Osteoblast (primary cell): Measurements from ENCODE around the gene LPAR1. TPM values are rescaled to one million over a fixed set of nuclear protein-coding genes. Genes with fewer than 3 reads are reported as not detected.
A peak's percentile ranks its signal among the peaks of the same experiment; 100 is the strongest.

Source experiments
- DNase-seq: peaks from one replicate; pipeline ENCODE4 v3.0.0; 2011; ENCODE audit warnings: low spot score, mixed read lengths; ENCODE audit not compliant: insufficient read length; ENCODE audit errors: missing footprints
- H2AFZ ChIP-seq: 2 replicates; pipeline ENCODE4 v1.6.0; 2011; ENCODE audit warnings: mild to moderate bottlenecking, low read length
- H3K27ac ChIP-seq: 2 replicates; pipeline ENCODE4 v1.5.1; 2011; ENCODE audit warnings: mild to moderate bottlenecking, low read depth, low read length, moderate library complexity
- H3K27me3 ChIP-seq: 2 replicates; pipeline ENCODE4 v1.6.0; 2012; ENCODE audit warnings: mild to moderate bottlenecking, control low read depth, inconsistent platforms, low read length, moderate library complexity; ENCODE audit not compliant: insufficient read depth
- H3K36me3 ChIP-seq: 2 replicates; pipeline ENCODE4 v1.5.1; 2011; ENCODE audit warnings: mild to moderate bottlenecking, low read length, control low read depth, moderate library complexity; ENCODE audit not compliant: insufficient read depth
- H3K4me1 ChIP-seq: 2 replicates; pipeline ENCODE4 v1.5.1; 2011; ENCODE audit warnings: mild to moderate bottlenecking, low read length, control low read depth, moderate library complexity; ENCODE audit not compliant: insufficient read depth
- H3K4me2 ChIP-seq: 2 replicates; pipeline ENCODE4 v1.6.0; 2011; ENCODE audit warnings: mild to moderate bottlenecking, low read length; ENCODE audit not compliant: insufficient read depth
- H3K4me3 ChIP-seq: fragments of 200-600 bp; sonication (generic); 3 replicates; pipeline ENCODE4 v1.5.1; 2012; ENCODE audit warnings: mild to moderate bottlenecking, low read length, inconsistent platforms; ENCODE audit not compliant: insufficient read depth
- H3K79me2 ChIP-seq: 2 replicates; pipeline ENCODE4 v1.6.0; 2012; ENCODE audit warnings: mild to moderate bottlenecking, low read length, control low read depth, inconsistent platforms; ENCODE audit not compliant: insufficient read depth
- H3K9me3 ChIP-seq: 2 replicates; pipeline ENCODE4 v1.5.1; 2011; ENCODE audit warnings: low read depth, low read length, control low read depth
- H4K20me1 ChIP-seq: 2 replicates; pipeline ENCODE4 v1.6.0; 2012; ENCODE audit warnings: mild to moderate bottlenecking, low read length, control low read depth; ENCODE audit not compliant: insufficient read depth
- total RNA-seq: library from RNA; depleted of rRNA; stranded (reverse); fragments of >200 nt; gene quantifications from 2 replicates; pipeline ENCODE4 v1.2.3, GENCODE V29; 2012
- TF ChIP-seq, protein P1 (sequence below): IDR thresholded peaks from 2 replicates; pipeline ENCODE4 v1.5.1; 2011; ENCODE audit warnings: mild to moderate bottlenecking, low read depth, low read length, moderate library complexity; ENCODE audit errors: extremely low read depth

LPAR1 gene
- total RNA-seq, 1 donor, result 151 TPM

DNA sequence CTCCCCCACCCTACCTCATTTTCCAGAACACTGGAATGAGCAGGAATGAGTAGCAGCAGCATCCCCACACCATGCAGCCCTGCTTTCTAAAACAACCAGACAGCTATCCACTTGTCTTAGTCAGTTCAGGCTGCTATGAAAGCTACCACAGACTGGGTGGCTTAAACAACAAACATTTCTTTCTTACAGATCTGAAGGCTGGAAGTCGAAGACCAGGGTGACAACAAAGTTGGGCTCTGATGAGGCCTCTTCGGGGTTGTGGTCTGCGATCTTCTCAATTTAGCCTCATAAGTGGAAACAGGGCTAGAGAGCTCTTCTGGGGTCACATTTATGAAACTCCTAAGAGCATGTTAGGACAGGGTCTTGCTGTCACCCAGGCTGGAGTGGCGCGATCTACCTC lies 38.9 kb downstream of the LPAR1 start:
- TF ChIP-seq, protein P1, sequence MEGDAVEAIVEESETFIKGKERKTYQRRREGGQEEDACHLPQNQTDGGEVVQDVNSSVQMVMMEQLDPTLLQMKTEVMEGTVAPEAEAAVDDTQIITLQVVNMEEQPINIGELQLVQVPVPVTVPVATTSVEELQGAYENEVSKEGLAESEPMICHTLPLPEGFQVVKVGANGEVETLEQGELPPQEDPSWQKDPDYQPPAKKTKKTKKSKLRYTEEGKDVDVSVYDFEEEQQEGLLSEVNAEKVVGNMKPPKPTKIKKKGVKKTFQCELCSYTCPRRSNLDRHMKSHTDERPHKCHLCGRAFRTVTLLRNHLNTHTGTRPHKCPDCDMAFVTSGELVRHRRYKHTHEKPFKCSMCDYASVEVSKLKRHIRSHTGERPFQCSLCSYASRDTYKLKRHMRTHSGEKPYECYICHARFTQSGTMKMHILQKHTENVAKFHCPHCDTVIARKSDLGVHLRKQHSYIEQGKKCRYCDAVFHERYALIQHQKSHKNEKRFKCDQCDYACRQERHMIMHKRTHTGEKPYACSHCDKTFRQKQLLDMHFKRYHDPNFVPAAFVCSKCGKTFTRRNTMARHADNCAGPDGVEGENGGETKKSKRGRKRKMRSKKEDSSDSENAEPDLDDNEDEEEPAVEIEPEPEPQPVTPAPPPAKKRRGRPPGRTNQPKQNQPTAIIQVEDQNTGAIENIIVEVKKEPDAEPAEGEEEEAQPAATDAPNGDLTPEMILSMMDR, result no peak
- no peaks in the 10 kb centered on the region for H3K27me3 ChIP-seq
- H3K36me3 ChIP-seq, result peaks cover 9% of the 10 kb centered on the region
- peaks cover 36% of the 10 kb centered on the region for H3K4me1 ChIP-seq
- peaks cover 100% of the 10 kb centered on the region for H3K79me2 ChIP-seq
- no peak overlapping the region for H2AFZ ChIP-seq
- H3K9me3 ChIP-seq, result no peaks in the 10 kb centered on the region
- no peak overlapping the region for H3K27ac ChIP-seq
- H4K20me1 ChIP-seq, result peaks cover 26% of the 10 kb centered on the region
- H3K4me3 ChIP-seq, result no peak overlapping the region
- DNase-seq, result no peak
- no peak overlapping the region for H3K4me2 ChIP-seq

DNA sequence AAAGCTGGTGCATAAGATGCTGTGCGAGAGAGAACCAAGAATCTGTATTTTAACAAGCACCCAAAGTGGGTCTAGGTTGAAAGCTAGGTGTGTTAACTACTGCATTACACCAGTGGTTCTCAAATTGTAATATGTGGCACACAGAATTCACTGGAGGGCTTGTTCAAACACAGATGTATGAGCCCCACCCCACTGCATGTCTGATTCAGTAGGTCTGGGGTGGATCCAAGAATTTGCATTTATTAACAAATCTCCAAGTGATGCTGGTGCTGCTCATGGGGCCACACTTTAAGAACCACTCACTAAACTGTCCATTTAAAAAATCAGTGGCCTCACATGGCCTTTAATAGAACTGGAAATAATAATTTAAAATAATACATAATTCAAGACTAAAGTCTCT lies 40.4 kb downstream of the LPAR1 start:
- H3K79me2 ChIP-seq, result peaks cover 100% of the 10 kb centered on the region
- H3K36me3 ChIP-seq, result peaks cover 8% of the 10 kb centered on the region
- DNase-seq, result no peak

DNA sequence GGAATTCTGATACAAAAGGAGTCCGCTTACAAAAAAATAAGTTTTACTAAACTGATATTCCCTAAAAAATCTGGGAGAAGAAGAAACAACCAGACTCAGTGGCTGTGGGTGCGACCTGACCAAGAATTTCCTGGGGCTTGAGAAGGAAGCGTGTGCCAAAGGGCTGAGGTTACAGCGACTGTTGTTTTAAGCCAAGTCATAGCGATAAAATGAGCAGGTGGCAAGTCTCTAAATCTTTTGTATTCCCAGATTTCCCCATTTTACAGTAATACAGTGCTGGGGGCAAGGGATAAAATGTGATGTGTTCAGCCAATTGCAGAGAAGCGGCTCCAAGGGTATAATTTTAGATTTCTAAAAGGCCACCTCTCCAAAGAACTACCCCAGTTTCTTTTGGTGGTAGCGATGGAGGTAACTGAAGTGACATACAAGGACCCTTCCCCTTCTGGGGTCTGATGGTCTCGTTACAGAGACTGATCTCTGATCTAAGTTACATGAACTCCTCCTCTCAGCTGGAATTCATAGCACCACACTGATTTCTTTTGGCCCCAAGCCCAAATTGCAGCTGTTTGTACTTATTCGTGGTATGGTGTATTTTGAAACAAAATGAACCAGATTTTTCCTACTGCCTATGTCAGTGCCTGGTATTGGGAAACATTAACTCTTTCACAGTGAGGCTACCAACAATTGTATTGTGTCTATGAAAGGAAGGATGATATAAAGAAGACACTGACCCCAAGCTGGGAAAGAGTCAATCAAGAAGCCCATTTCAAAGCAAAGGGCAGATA lies 41.6 kb downstream of the LPAR1 start:
- Histone ChIP-seq H3K9me3 (no peaks in the 10 kb centered on the region), H3K4me1 (peaks cover 38% of the 10 kb centered on the region), H3K36me3 (peaks cover 3% of the 10 kb centered on the region), H3K27ac (peak overlapping the region; percentile 64), H4K20me1 (peaks cover 18% of the 10 kb centered on the region), H3K4me2 (peak overlapping the region; percentile 35), H3K4me3 (peak overlapping the region; percentile 9), H3K79me2 (peaks cover 100% of the 10 kb centered on the region), H2AFZ (no peak overlapping the region), H3K27me3 (no peaks in the 10 kb centered on the region)
- no peak for DNase-seq
- TF ChIP-seq, protein P1, result no peak

More for the DNA sequence above, 40.4 kb downstream of the LPAR1 start:
- Histone ChIP-seq H3K9me3 (no peaks in the 10 kb centered on the region), H3K4me1 (peaks cover 38% of the 10 kb centered on the region), H3K4me2 (no peak overlapping the region), H2AFZ (no peak overlapping the region), H4K20me1 (peaks cover 21% of the 10 kb centered on the region), H3K27ac (no peak overlapping the region), H3K27me3 (no peaks in the 10 kb centered on the region), H3K4me3 (no peak overlapping the region)
- TF ChIP-seq, protein P1, result no peak

DNA sequence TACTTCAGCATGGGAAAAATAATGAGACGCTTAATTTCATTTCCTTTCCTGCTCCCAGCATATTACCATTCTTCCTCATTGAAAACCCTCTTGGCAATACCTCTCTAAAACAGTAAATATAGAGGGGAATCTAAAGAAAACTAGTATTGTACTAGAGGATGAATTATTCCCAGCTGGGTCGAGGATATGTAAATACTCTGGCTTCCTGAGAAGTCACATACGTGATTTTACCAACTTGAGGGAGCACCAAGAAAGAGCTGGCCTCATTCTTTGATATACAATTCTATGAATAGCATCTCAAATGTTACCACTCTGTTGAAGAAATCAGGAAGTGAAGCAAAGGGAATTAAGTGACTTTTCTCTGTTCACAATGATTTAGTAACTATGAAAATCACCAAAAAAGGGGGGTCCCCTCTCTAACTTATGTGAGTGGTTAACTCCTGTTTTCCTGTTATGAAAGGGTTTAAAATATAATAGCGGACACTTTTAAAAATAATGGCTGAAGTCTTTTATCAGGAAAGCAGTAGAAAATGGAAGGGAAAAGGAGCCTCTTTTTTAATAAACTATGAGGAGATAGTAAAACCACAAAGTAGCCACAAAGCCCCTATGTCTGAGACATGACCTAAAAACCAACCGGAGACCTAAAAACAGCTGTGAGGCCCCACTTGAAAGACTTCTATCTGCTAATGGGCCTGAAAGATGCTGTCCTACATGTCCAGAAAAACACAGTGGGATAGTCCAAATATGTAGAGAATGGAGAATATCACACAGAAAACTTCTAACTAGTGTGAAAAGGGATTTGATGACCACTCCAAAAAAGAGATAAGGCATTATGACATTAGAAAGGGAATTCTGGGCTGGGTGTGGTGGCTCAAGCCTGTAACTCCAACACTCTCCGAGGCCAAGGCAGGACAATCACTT lies 42.6 kb downstream of the LPAR1 start:
- H3K4me2 ChIP-seq, result peak overlapping the region; percentile 30
- peaks cover 15% of the 10 kb centered on the region for H4K20me1 ChIP-seq
- no peak for DNase-seq
- H3K27ac ChIP-seq, result peak overlapping the region; percentile 16
- no peak overlapping the region for H2AFZ ChIP-seq
- peaks cover 38% of the 10 kb centered on the region for H3K4me1 ChIP-seq
- H3K79me2 ChIP-seq, result peaks cover 100% of the 10 kb centered on the region
- TF ChIP-seq, protein P1, result no peak
- H3K27me3 ChIP-seq, result no peaks in the 10 kb centered on the region
- no peak overlapping the region for H3K4me3 ChIP-seq
- no peaks in the 10 kb centered on the region for H3K9me3 ChIP-seq
- H3K36me3 ChIP-seq, result peaks cover 3% of the 10 kb centered on the region
